Bronchial epithelial cell (primary cell): Measurements from ENCODE around the gene SETBP1. TPM values are rescaled to one million over a fixed set of nuclear protein-coding genes. Genes with fewer than 3 reads are reported as not detected.

Experiments
- DNase-seq: peaks from one replicate; pipeline ENCODE4 v3.0.0-alpha.2; 2010; ENCODE audit warnings: low read depth
- FAIRE-seq: peaks from 2 replicates; lab custom pipeline; 2011; peaks lifted over from hg19 to GRCh38; lab: Jason Lieb, UNC
- H3K27me3 ChIP-seq: 2 replicates; pipeline ENCODE4 v1.5.1; 2011; ENCODE audit warnings: low read length; ENCODE audit not compliant: control insufficient read depth, insufficient read depth
- H3K36me3 ChIP-seq: 2 replicates; pipeline ENCODE4 v1.5.1; 2011; ENCODE audit warnings: low read length; ENCODE audit not compliant: control insufficient read depth, insufficient read depth
- H3K4me3 ChIP-seq: 2 replicates; pipeline ENCODE4 v1.5.1; 2011; ENCODE audit warnings: mild to moderate bottlenecking, low read depth, low read length, control low read depth
- total RNA-seq: library from RNA; depleted of rRNA; stranded (reverse); fragments of >200 nt; gene quantifications from 2 replicates; pipeline ENCODE4 v1.2.1, GENCODE V29; 2014
- TF ChIP-seq, protein P1 (sequence below): IDR thresholded peaks from 2 replicates; pipeline ENCODE4 v1.5.1; 2011; ENCODE audit warnings: mild to moderate bottlenecking, moderate library complexity, low read length, control low read depth, inconsistent platforms; ENCODE audit not compliant: insufficient read depth, severe bottlenecking

The SETBP1 gene
- total RNA-seq, 1 donor from 2014 or later: 1.8 TPM

DNA sequence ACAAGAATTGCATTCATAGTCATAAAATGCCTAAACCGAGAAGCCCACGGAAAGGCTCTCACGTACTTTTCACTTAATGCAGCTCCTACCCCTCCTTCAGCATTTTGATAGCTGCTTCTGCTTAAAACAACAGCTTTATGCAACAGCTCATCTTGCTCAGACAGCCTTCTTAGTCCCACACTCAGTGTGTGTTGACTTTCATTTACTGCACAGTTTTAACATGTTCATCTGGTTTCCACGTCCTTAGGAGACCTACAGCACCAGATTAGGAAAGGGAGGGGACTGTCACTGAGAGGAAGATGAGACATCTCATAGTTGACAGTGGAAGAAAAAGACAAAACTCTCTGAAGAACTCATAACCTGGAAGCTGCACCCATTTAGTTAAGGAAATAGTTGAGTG lies 435.4 kb downstream of the SETBP1 start:
- peak; percentile 40 for FAIRE-seq

More for the DNA sequence above, 435.4 kb downstream of the SETBP1 start:
- no peak for DNase-seq
- TF ChIP-seq, protein P1, sequence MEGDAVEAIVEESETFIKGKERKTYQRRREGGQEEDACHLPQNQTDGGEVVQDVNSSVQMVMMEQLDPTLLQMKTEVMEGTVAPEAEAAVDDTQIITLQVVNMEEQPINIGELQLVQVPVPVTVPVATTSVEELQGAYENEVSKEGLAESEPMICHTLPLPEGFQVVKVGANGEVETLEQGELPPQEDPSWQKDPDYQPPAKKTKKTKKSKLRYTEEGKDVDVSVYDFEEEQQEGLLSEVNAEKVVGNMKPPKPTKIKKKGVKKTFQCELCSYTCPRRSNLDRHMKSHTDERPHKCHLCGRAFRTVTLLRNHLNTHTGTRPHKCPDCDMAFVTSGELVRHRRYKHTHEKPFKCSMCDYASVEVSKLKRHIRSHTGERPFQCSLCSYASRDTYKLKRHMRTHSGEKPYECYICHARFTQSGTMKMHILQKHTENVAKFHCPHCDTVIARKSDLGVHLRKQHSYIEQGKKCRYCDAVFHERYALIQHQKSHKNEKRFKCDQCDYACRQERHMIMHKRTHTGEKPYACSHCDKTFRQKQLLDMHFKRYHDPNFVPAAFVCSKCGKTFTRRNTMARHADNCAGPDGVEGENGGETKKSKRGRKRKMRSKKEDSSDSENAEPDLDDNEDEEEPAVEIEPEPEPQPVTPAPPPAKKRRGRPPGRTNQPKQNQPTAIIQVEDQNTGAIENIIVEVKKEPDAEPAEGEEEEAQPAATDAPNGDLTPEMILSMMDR: no peak
- Histone ChIP-seq H3K4me3 (no peak overlapping the region), H3K36me3 (no peaks in the 10 kb centered on the region), H3K27me3 (no peaks in the 10 kb centered on the region)
